ENCODE data around the gene KCNRG.

The KCNRG gene

DNA sequence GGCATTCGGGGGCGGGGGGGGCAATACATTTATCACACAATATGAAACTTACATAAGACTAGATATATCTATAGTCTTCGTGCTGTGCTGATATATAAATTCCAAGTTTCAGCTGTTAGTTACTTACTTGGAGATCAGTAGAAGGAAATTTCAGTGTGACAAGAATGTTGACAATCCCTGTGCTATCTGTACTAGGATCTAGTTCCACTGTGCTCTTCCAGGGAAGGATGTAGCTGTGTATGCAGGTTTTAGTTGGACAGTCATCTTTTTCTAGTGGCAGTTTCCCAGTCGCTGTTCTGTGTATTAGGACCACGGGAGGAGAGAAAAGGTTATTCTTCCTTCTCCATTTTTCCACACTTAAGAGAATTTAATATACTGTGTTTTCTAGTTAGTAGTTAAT lies 21.6 kb upstream of the KCNRG start:
- no peak overlapping the region for H3K27ac ChIP-seq (ENCODE audit: low read depth, low read length)
- H4K20me1 ChIP-seq (ENCODE audit: low read depth, low read length), result no peaks in the 10 kb centered on the region
- H3K36me3 ChIP-seq (ENCODE audit: low read length), result peaks cover 5% of the 10 kb centered on the region; the same call in 1 of the 2 replicates
- H3K9ac ChIP-seq (ENCODE audit: low read length), result no peak overlapping the region
- no peak overlapping the region for H2AFZ ChIP-seq (ENCODE audit: low read depth, low read length, severe bottlenecking)
- H3K4me2 ChIP-seq (ENCODE audit: low read depth, low read length, poor library complexity, severe bottlenecking), result no peak overlapping the region
- no peaks in the 10 kb centered on the region for H3K9me3 ChIP-seq (ENCODE audit: insufficient read depth, low read length)
- peaks cover 13% of the 10 kb centered on the region for H3K79me2 ChIP-seq (ENCODE audit: insufficient read depth, low read length)
- H3K27me3 ChIP-seq (ENCODE audit: low read length), result no peaks in the 10 kb centered on the region
- TF ChIP-seq, protein P1, sequence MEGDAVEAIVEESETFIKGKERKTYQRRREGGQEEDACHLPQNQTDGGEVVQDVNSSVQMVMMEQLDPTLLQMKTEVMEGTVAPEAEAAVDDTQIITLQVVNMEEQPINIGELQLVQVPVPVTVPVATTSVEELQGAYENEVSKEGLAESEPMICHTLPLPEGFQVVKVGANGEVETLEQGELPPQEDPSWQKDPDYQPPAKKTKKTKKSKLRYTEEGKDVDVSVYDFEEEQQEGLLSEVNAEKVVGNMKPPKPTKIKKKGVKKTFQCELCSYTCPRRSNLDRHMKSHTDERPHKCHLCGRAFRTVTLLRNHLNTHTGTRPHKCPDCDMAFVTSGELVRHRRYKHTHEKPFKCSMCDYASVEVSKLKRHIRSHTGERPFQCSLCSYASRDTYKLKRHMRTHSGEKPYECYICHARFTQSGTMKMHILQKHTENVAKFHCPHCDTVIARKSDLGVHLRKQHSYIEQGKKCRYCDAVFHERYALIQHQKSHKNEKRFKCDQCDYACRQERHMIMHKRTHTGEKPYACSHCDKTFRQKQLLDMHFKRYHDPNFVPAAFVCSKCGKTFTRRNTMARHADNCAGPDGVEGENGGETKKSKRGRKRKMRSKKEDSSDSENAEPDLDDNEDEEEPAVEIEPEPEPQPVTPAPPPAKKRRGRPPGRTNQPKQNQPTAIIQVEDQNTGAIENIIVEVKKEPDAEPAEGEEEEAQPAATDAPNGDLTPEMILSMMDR (IDR thresholded peaks at IDR 0.05; ENCODE audit: insufficient read depth, low read length, poor library complexity, severe bottlenecking), result no peak
- TF ChIP-seq EZH2phosphoT487 (conservative IDR thresholded peaks at IDR 0.05; ENCODE audit: low read length), result no peak
- no peak overlapping the region for H3K4me3 ChIP-seq (ENCODE audit: insufficient read depth, low read length, poor library complexity, severe bottlenecking)
- H3F3A ChIP-seq (ENCODE audit: insufficient read depth), result peaks cover 25% of the 10 kb centered on the region
- no peaks in the 10 kb centered on the region for H3K9me2 ChIP-seq (replicated peaks; ENCODE audit: insufficient read depth, low read length)

DNA sequence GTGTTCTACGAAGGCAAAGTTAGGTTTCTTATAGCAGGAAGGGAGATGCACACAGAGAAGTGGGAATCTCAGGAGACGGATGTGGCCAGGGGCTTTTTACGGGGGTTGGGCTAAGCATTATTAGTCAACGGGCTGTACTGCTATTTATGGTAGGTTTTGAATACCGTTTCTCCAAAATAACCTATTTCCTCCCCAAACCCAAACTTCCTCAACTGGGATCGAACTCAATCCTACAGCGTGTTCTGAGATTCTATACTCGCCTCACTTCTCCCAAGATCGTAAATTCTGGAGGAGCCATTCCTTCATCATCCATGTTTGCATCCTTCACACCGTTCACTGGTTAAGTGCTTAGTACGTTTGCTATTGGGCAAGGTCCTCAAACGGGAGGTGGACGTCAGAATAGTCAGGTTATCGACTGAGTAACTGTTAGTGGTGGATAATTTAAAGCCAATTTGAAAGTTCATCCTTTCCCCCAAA lies 19.6 kb upstream of the KCNRG start:
- peaks cover 33% of the 10 kb centered on the region for H3K79me2 ChIP-seq (ENCODE audit: insufficient read depth, low read length)
- H3K27ac ChIP-seq (ENCODE audit: low read depth, low read length), result 0 out of 2 replicates have a peak overlapping the region, but pooled peaks have one; percentile 83
- H2AFZ ChIP-seq (ENCODE audit: low read depth, low read length, severe bottlenecking), result peak overlapping the region; percentile 97
- no peaks in the 10 kb centered on the region for H4K20me1 ChIP-seq (ENCODE audit: low read depth, low read length)
- H3K4me3 ChIP-seq (ENCODE audit: insufficient read depth, low read length, poor library complexity, severe bottlenecking), result peak overlapping the region; percentile 87
- H3K4me2 ChIP-seq (ENCODE audit: low read depth, low read length, poor library complexity, severe bottlenecking), result peak overlapping the region; percentile 82
- H3F3A ChIP-seq (ENCODE audit: insufficient read depth), result peaks cover 25% of the 10 kb centered on the region
- no peaks in the 10 kb centered on the region for H3K9me3 ChIP-seq (ENCODE audit: insufficient read depth, low read length)
- TF ChIP-seq, protein P1 (IDR thresholded peaks at IDR 0.05; ENCODE audit: insufficient read depth, low read length, poor library complexity, severe bottlenecking), result no peak
- no peak for TF ChIP-seq EZH2phosphoT487 (conservative IDR thresholded peaks at IDR 0.05; ENCODE audit: low read length)
- no peaks in the 10 kb centered on the region for H3K9me2 ChIP-seq (replicated peaks; ENCODE audit: insufficient read depth, low read length)
- H3K36me3 ChIP-seq (ENCODE audit: low read length), result peaks cover 21% of the 10 kb centered on the region; the same call in 1 of the 2 replicates
- H3K9ac ChIP-seq (ENCODE audit: low read length), result peak overlapping the region; percentile 90
- H3K27me3 ChIP-seq (ENCODE audit: low read length), result no peaks in the 10 kb centered on the region

DNA sequence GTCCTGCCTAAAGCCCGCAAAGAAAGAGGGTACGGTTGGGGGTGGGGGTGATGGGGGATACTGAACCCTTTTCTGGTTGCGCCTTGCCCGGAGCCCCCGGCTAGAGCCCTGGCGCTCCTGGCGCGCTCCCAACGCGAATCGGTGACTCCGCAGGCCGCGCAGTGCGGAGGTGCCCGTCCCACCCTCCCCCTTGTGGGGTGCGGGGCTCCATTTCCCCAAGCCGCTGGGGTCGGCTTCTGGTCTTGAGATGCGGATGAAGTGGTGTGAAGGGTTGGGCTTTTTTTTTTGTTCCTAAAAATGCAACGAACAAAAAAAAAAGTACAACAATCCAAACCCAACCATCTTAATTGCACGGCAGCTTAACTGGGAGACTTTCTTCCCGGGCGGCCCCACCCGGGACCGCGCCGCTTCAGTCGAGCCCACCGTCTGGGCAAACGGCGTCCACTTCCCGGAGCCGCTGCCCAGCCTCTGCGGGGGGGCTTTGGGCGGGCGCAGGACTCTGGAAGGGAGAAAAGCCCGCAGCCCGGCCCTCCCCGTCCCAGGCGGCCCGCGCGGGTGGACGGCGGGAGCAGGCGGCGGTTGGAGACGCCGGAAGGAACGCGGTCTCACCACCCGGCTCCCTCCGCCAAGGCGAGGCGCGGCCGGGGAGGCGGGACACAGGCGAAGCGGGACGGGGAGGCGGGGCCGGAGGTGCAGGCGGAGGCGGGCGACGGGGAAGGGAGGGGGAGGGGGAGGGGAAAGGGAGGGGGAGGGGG lies 18.9 kb upstream of the KCNRG start:
- Histone ChIP-seq H4K20me1 (ENCODE audit: low read depth, low read length) (no peaks in the 10 kb centered on the region), H3K27me3 (ENCODE audit: low read length) (no peaks in the 10 kb centered on the region), H3K9me2 (replicated peaks; ENCODE audit: insufficient read depth, low read length) (no peaks in the 10 kb centered on the region), H2AFZ (ENCODE audit: low read depth, low read length, severe bottlenecking) (peak overlapping the region; percentile 97), H3K9ac (ENCODE audit: low read length) (peak overlapping the region; percentile 90), H3K27ac (ENCODE audit: low read depth, low read length) (peak overlapping the region; percentile 83), H3F3A (ENCODE audit: insufficient read depth) (peaks cover 25% of the 10 kb centered on the region), H3K4me3 (ENCODE audit: insufficient read depth, low read length, poor library complexity, severe bottlenecking) (peak overlapping the region; percentile 87), H3K79me2 (ENCODE audit: insufficient read depth, low read length) (peaks cover 40% of the 10 kb centered on the region), H3K4me2 (ENCODE audit: low read depth, low read length, poor library complexity, severe bottlenecking) (peak overlapping the region; percentile 82), H3K9me3 (ENCODE audit: insufficient read depth, low read length) (no peaks in the 10 kb centered on the region), H3K36me3 (ENCODE audit: low read length) (peaks cover 23% of the 10 kb centered on the region; the same call in 1 of the 2 replicates)
- TF ChIP-seq, protein P1 (IDR thresholded peaks at IDR 0.05; ENCODE audit: insufficient read depth, low read length, poor library complexity, severe bottlenecking), result no peak
- TF ChIP-seq EZH2phosphoT487 (conservative IDR thresholded peaks at IDR 0.05; ENCODE audit: low read length), result no peak
